HG02852 (cell line): Measurements from ENCODE around the gene ASMTL.
"Not testable (repeated sequence)": the region's sequence is repeated elsewhere in the genome, so short reads cannot be mapped to it uniquely, and the experiment has no call there.

Experiments used
- ATAC-seq: cut with Tn5 transposase; IDR thresholded peaks from one replicate; pipeline ENCODE4 v1.9.1; 2021; ENCODE audit warnings: mild to moderate bottlenecking, moderate library complexity; ENCODE audit not compliant: unreplicated experiment

Gene ASMTL

GRCh38 chrX:1462596-1463251 lies 10.0 kb upstream of the ASMTL start:
- no peak for ATAC-seq

- no peak for ATAC-seq
Measured at GRCh38 chrX:1462110-1462509, 9.4 kb upstream of the ASMTL start.

GRCh38 chrX:1455948-1456280 lies 3.2 kb upstream of the ASMTL start:
- no peak for ATAC-seq

GRCh38 chrX:1453951-1454785 lies 1.5 kb upstream of the ASMTL start:
- peak; percentile 45 for ATAC-seq

GRCh38 chrX:1453395-1453783 lies 680 bp upstream of the ASMTL start:
- ATAC-seq, result peak; percentile 13

GRCh38 chrX:1451661-1452515 lies 821 bp downstream of the ASMTL start:
- ATAC-seq, result no peak

- ATAC-seq, result no peak
Measured at GRCh38 chrX:1451251-1451660, 1.5 kb downstream of the ASMTL start.

- no peak for ATAC-seq
Measured at GRCh38 chrX:1450361-1451161, 2.1 kb downstream of the ASMTL start.

GRCh38 chrX:1449823-1450149 lies 2.9 kb downstream of the ASMTL start:
- ATAC-seq, result no peak

GRCh38 chrX:1449036-1449822 lies 3.5 kb downstream of the ASMTL start:
- ATAC-seq, result no peak

- not testable (repeated sequence) for ATAC-seq
Measured at GRCh38 chrX:1448573-1449001, 4.1 kb downstream of the ASMTL start.

GRCh38 chrX:1447969-1448572 lies 4.6 kb downstream of the ASMTL start:
- ATAC-seq, result not testable (repeated sequence)

- ATAC-seq, result not testable (repeated sequence)
Measured at GRCh38 chrX:1446984-1447968, 5.4 kb downstream of the ASMTL start.

- ATAC-seq, result no peak
Measured at GRCh38 chrX:1444561-1445500, 7.9 kb downstream of the ASMTL start.

- ATAC-seq, result no peak
Measured at GRCh38 chrX:1443496-1444075, 9.1 kb downstream of the ASMTL start.

- ATAC-seq, result no peak
Measured at GRCh38 chrX:1442724-1443367, 9.9 kb downstream of the ASMTL start.
